Ramos (cell line): ENCODE results near the gene KRT33B.

ENCODE experiments used
- in situ Hi-C: fragments of 300-500 bp; cut with MboI; formaldehyde crosslinking; loops from one replicate; pipeline ENCODE4 v1.14.3; 2022; ENCODE audit warnings: low sequenced_read_pairs; ENCODE audit not compliant: unreplicated experiment

The KRT33B gene

DNA sequence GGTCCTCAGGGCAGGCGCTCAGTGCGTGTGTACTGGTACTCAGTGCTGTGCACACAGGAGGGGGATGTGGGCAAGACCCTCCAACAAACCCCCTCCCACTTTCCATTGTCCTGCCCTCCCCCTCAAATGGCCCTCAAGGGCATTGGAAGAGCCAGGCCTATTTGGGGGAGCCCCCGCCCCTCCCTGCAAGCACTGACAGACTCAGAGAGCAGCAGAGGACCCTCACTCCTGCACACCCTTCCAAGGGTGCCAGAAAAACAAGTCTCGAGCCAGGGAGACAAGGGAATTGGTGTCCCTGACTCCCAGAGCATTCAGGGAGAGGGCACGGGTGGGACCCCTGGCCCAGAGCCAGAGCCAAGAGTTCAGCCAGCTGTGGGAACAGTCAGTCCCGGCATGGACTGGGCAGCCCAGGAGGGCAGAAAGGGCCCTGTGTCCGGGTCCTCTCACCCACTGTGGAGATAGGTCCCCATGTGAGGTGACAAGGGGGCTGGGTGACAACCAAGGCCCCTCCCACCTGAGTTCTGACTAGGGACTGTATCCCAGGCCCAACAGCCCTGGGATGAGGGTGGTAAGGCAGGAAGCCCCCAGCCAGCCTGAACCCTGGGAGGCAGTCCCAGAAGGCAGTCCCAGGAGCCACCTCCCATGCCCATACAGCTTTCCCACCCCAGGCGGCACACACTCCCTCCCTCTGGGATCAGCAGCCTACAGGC is 42.0 kb downstream of the KRT33B start:
- in situ Hi-C loops, result no loop called here

DNA sequence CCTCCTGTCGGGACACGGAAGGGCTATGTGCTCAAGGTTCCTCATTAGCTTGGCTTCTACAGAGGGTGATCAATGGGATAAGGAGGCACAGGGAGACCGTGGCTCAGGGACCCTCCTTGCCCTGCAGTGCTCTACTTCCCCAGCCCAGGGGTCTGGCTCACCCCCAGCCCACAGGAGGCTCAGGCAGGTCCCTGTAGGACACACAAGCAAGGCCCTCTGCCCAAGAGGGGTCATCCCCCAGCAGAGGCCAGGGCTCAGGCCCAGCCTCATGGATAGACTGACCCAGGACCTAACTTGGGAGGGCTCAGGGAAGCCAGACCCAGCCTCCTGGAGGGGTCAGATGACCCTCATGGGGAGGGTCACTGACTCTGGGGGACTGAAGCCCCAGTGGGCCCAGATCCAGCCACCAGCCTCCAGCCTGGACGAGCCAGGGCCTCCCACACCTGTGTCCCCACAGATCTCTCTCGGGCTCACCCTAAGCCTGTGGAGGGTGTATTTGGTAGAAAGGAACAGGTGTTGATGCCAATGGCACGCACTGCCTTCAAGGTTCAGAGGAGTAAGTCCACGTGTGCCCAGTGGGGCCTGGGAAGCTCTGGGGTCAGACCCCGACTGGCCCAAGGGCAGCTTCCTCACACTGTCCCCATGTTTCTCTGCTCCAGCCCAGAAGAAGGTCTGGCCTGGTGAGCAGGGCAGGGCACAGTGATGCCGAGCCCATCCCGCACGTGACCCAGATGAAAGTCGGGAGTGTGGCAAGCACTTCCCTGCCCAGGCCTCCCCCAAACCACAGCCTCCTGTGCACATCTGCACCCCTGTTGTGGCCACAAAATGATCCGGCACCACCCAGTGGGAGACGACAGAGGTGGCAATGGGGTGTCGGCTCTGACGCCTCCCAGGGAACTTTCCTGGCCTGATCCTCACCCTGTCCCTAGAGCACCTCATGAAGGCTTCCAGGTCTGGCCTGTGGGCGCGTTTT is 43.2 kb downstream of the KRT33B start:
- in situ Hi-C loops, result no loop called here

DNA sequence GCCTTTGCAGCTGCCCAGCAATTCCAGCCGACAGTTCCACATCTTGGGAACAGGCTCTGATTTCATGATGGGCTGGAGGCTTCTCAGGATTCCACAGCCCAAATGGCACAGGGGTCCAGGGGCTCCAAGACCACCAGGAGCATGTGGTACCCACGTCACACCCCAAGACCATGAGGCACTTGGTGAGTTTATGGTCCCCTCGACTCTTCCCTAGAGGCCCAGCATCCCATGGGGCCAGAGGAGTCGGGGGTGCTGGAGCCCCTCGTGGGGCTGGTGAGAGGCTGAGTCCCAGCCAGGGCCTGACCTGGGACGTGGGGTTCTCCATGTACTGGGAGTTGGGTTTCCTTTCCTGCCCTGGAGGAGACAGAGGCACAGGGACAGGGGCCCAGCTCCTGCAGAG is 44.0 kb downstream of the KRT33B start:
- in situ Hi-C loops, result no loop called here

DNA sequence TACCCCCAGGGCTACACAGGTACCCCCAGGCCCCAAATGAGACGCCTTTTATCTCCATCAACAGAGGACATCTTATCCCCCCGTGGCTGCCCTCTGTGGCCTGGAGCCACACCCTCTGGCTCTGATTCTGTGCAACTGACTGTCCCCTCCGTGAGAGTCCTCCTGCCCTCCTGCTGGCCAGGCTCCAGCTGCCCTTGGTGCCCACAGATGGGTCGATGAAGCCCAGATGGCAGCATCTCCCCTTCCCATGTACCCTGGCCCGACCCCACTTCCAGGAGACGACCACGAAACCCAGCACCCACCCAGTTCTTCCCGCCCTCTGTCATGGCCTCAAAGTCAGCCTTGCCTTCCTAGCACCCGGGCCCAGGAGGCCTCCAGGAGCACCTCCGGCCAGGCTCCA is 44.5 kb downstream of the KRT33B start:
- in situ Hi-C loops, result no loop called here

DNA sequence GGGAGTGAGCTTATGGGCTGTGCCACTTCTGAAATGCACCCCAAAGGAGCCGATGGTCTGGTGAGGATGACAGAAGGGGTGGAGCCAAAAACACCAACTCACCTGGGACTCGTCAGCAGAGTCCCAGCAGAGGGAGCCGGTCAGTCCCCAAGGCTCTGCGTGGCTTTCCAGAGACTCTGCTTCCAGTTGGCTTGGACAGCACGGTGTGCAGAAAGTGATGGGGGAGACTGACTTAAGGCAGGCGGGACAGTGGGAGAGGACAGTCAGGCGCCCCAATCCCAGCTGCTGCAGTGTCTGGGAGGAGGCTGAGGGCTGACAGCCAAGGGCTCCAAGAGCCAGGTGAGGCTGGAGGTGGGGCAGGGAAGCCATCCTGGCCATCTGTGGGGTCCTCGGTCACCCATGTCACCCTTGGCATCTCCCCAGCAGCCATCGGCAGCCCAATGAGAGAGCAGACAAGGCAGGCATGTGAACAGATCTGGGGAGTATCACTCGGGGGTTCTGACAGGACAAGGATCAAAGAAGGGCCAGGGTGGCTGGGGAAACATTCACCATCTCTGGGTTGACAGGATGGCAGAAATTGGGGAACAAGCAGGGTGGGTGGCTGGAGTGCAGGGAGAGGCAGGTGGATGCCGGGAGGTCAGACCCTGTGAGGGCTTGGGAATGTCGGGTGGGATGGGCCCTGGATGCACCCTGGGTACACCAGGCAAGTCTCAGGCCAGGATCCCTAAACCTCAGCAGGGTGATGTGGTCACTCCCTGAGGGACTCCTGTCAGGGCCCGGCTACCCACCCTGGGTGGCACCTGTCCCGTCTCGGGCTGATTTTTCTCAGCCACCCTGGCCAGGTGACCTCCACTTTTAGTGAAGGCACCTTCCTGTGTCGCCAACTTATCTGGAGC is 45.2 kb downstream of the KRT33B start:
- in situ Hi-C loops, result no loop called here

DNA sequence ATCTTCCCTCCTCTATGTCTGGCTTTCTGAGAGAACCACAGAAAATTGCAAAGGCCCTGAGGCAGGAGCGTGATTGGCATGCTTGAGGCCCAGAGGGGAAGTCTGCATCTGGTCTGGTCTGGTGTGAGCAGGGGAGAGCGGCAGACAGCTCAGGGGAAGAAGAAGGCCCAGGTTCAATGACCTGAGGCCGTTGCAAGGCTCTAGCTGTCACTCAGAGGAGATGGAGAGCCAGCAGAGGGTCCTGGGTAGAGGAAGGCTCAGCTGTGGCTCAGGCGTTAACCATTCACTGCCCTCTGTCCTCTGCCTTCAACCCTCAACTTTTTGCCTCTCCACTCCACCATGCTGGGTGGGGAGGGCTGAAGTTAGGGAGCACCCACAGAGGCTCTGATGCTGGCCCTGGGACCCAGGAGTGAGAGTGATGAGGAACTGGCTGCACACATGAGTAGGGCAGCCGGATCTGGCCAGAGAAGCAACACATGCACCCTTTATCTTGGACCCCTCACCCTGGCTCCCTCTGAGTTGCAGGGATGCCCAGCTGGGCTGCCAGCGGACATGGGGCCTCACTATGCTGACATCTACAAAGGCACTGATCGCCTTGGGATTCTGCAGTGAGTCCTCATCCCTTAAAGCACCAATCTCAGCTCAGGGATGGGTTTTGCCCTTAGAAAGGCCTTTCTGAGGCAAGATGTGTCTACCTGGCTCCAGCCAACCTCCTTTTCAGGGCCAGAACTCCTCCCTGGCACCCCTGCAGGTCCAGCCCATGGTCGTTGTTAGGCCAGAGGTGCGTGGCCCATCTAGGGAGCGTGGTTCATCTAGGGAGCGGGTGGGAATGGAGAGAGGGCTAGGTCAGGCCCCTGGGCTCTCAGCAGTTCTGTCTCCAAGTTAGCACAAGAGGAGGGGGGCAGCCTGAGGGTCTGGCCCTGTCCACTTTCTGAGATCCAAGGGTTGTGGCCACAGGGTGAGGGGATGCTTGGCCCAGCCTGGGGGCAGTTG is 46.4 kb downstream of the KRT33B start:
- in situ Hi-C loops, result no loop called here

DNA sequence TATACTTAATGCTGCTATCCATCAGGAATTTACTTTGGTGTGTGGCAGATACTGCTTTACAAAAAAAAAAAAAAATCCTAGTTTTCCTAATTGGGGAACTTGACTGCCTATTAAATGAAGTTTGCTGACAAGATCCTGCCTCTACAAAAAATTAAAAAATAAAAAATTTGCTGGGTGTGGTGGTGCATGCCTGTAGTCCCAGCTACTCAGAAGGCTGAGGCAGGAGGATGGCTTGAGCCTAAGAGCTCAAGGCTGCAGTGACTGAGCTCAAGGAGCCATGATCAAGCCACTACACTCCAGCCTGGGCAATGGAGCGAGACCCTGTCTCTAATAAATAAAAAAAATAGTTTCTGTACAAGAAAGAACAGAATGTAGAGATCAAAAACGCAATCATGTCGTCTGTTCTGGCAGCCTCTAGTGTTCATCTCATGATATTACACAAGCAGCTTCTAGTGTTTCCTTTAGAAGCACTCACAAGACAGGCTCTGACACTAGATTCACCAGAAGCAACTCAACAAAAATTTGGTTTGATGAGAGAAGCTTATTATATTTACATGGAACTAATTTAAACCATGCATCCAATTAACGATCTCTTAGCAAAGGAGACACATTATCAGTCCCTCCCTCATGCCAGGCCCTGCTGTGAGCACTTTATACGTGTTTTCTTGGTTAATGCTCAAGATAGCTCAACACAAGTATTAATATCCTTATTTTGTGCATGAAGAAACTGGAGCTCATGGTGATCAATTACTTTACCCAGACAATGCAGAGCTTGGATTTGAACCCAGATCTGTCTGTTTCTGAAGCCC is 47.3 kb downstream of the KRT33B start:
- in situ Hi-C loops, result no loop called here

DNA sequence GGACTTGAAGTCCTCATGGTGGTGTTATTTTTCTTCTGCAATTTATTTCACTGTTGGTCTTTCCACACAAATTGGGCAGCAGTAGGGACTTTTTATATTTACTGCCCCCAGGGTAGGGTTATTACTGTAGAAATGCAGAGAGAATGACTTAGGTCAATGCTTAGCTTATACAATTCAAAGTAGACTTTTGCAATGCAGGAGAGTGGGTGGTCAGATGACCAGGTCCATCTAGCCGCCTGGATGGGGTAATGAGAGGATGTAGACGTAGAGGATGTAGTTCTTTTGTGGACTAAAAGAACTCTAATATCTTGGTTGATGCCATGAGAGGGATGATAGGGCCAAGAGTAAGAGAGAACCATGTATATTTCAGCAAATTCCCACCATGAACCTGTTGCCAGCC is 51.4 kb downstream of the KRT33B start:
- in situ Hi-C loops, result no loop called here

DNA sequence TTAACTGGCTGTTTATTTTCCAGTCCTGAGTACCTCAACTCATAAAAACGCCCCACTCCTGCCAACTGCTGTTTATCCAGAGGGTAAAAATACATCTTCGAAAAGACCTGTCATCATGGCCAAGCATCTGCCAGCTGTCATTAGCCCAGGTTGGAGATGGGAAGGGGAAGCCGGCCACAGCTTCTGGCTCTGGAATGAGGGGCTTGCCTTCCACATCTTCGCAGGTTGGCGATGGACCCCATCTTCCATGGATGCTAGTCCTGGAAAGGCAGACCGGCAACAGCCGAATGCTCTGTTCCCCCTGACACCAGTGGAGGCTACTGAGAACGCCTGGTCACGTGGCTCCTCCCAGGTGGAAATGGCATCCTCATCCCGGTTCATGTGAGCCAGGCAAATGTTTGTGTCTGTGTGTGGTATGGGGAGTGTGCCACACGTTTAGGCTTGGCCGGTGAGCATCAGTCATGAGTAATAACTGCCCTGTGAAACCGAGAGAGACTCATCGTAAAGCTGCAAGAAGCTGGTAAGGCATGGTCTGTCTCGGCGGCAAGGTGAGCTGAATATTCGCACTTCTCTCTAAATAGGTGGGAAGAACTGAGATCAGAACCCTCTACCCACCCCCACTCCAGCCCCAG is 53.7 kb downstream of the KRT33B start:
- in situ Hi-C loops, result no loop called here

DNA sequence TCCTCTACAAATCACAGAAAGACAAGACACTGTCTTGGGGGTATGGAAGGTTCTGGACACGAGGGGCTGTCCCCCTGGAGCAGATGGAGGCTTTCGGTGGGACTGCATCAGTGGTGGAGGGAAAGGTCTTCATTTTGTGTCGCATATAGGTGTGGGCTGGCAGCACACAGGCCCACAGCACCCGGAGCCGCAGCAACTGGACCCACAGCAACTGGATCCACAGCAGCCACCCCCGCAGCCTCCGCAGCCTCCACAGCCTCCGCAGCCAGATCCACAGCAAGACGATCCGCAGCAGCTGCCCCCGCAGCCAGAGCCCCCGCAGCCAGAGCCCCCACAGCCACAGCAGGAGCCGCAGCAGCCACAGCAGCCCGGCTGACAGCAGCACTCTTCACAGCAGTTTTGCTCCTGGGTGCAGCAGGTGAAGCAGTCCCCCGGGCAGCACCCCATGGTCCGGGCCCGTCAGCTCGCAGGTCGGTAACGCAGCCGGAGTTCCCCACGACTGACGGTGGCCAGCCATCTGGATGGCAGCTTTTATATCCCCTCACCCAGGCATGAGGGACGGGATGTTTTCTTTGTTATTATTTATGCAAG is 54.3 kb downstream of the KRT33B start, which contains the start of gene KRTAP17-1:
Gene KRTAP17-1, minus strand, starts transcription at position 507 of the 591 bp plus-strand sequence. Its CDS starts 60 bp downstream, at position 447.
- in situ Hi-C loops, result no loop called here
